ENCODE results near the gene TAAR1.
"Not testable (repeated sequence)": the region's sequence is repeated elsewhere in the genome, so short reads cannot be mapped to it uniquely, and the experiment has no call there.

TAAR1 gene

GRCh38 chr6:132661906-132662305, 2.9 kb upstream of the TAAR1 start:
- DNase-seq (ENCODE audit: low read depth in 2 of 2), result no peak

- no peak for DNase-seq (ENCODE audit: low read depth in 2 of 2)
Measured at GRCh38 chr6:132651062-132651461, 7.9 kb downstream of the TAAR1 start.

- DNase-seq (ENCODE audit: low read depth in 2 of 2), result no peak
Measured at GRCh38 chr6:132650429-132650828, 8.6 kb downstream of the TAAR1 start.

DNA sequence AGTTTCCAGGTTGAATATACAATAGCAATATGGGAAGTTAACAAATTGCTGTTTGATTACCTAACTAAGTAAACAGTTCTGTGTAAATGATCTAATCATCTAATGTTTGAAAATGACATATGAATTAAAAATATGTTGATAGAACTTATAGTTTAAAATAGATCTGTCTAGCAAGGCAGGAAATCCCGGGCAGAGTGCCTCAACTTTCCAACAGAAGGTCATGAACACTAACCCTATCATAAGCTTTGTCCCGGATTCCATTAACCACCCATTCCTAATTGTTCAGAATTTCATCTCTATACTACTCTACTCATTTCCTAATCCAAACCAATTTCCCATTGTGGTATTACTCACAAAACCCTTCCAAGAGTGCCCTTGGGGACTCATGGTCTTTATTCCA, 10.2 kb downstream of the TAAR1 start:
- DNase-seq (ENCODE audit: low read depth in 2 of 2), result no peak

DNA sequence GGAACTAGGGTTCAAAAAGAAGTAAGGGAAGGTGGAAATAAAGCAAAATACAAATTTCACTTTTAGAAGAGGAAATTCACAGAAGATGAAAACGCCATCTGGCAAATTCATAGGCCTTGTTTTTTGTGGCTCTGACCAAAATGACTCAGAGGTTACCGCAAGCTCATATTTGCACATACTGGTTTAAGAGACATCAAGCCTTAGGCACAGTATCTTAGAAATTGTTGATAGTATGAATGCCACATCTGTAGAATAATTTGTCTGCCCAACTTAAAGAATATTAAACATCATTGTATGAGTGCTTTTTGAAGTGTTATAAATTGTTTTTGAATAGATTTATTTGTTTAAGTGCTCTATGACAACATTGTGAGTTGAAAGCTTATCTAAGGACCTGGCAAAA, 10.6 kb downstream of the TAAR1 start:
- no peak for DNase-seq (ENCODE audit: low read depth in 2 of 2)

DNA sequence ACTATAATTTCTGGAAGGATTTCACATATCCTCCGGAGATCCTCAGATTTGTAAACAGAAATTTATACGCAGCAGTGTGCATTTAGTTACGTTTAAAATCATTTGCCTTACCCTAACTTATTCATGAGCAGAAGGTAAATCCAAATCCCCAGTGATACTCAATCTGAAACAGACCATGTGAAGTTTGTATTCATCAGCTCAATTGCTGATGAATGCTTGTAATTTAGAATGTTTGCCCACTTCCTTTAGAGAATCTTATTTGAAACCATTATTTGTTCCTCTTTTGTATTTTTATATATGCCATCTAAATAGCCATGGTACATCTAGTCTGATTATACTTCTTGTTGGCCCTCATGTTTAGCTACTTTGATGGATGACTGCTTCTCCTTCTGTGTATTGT, 15.4 kb downstream of the TAAR1 start:
- DNase-seq (ENCODE audit: low read depth in 2 of 2), result no peak

- not testable (repeated sequence) for DNase-seq (ENCODE audit: low read depth in 2 of 2)
Measured at GRCh38 chr6:132637135-132637534, 21.8 kb downstream of the TAAR1 start.

- DNase-seq (ENCODE audit: low read depth in 2 of 2), result not testable (repeated sequence)
Measured at GRCh38 chr6:132635906-132636305, 23.1 kb downstream of the TAAR1 start.

DNA sequence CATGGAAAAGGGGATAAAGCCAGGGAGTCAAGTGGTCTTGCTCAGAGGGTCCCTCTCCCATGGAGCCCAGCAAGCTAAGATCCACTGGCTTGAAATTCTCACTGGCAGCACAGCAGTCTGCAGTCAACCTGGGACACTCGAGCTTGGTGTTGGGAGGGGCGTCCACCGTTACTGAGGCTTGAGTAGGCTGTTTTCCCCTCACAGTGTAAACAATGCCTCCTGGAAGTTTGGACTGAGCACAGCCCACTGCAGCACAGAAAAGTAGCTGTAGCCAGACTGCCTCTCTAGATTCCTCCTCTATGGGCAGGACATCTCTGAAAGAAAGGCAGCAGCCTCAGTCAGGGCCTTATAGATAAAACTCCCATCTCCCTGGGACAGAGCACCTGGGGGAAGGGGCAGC, 23.7 kb downstream of the TAAR1 start:
- not testable (repeated sequence) for DNase-seq (ENCODE audit: low read depth in 2 of 2)

- no peak for DNase-seq (ENCODE audit: low read depth in 2 of 2)
Measured at GRCh38 chr6:132634796-132635195, 24.2 kb downstream of the TAAR1 start.

- DNase-seq (ENCODE audit: low read depth in 2 of 2), result no peak
Measured at GRCh38 chr6:132633362-132633761, 25.6 kb downstream of the TAAR1 start.

- DNase-seq (ENCODE audit: low read depth in 2 of 2), result no peak
Measured at GRCh38 chr6:132624175-132624574, 34.8 kb downstream of the TAAR1 start, which contains the start of gene TAAR2. TAAR2 (minus strand) TSS chr6:132624275; CDS start chr6:132624275, 0 bp downstream.

DNA sequence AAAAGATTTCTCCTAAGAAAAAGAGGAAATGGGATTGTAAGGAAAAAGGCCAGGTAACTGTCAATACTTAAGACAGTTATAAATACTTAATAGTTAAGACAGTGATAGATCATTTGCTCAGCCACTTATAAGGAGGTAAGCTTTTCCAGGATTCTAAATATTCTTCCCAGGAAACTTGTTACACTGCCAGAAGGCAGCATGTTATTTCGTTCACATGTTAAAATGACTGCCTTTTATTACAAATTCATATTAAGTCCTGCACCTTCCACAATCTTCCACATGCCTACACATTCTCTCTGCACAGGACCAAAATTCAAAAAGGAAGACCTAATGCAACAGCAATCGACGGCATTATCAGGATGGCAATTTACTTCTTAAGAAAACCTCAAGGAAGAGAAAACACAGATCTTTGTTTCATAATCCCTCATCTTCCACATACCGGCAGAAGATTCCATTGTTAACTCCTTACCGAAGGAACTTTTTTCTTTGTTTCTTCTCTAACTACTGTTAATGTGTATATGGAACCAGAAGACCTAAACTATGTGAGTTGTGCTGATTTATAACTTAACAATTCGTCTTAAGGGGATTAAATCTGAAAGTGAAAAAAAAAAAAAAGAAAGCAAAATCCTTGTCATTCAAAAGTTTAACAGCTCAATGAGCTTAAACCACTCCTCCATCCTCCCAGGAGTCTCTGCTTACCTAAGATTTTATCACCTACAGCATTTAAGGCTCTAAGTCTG, 35.7 kb downstream of the TAAR1 start:
- DNase-seq (ENCODE audit: low read depth in 2 of 2), result no peak

GRCh38 chr6:132616677-132617076, 42.3 kb downstream of the TAAR1 start:
- DNase-seq (ENCODE audit: low read depth in 2 of 2), result no peak

- no peak for DNase-seq (ENCODE audit: low read depth in 2 of 2)
Measured at GRCh38 chr6:132614554-132614953, 44.4 kb downstream of the TAAR1 start.

DNA sequence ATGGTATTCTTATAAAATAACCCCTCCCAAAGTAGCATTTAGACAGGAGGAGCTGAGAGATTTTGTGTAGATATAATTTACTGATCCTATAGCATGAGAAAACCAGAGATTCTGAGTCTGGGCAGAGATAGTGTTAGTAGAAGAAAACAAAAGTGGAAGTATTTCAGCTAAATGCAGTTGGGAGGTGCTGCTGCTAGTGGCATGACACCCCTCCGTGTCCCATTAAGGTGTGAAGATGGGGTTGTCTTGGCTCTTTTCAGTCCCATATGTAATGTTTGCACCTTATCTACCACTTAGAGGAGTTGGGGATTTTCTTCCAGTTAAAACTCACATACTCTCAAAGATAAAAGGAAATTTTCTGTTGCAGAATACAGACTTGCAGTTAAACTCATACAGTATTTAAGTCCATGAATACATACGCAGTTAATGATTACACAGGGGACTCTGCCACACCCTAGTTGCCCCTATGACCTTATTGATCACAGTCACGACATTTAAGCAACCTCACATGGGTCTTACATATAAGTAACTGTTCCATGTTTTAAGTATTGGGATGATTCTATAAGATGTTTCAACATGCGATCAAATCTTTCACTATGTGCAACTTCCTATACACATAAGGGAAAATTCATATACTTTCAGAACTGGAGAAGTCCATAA, 46.4 kb downstream of the TAAR1 start:
- no peak for DNase-seq (ENCODE audit: low read depth in 2 of 2)

DNA sequence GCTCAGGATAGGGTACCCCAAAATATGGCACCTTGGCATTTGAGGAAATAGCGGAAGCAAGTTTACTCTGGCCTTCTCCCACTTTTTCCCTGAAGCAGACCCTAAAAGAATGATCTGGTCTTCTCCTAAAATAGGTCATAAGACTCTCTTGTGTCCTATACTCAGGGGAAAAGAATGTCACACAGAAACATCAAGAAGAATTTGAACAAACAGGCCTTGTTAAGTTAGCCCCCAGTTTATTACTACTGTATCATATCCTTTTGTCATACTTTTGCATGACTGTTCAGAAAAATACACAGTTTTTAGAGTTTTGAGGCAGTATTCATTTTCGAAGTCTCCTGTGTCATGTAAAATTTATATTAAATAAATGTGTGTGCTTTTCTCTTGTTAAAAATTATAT, 47.4 kb downstream of the TAAR1 start:
- DNase-seq (ENCODE audit: low read depth in 2 of 2), result no peak

- DNase-seq (ENCODE audit: low read depth in 2 of 2), result no peak
Measured at GRCh38 chr6:132607544-132608233, 51.3 kb downstream of the TAAR1 start.

- DNase-seq (ENCODE audit: low read depth in 2 of 2), result no peak
Measured at GRCh38 chr6:132604635-132605152, 54.3 kb downstream of the TAAR1 start.

DNA sequence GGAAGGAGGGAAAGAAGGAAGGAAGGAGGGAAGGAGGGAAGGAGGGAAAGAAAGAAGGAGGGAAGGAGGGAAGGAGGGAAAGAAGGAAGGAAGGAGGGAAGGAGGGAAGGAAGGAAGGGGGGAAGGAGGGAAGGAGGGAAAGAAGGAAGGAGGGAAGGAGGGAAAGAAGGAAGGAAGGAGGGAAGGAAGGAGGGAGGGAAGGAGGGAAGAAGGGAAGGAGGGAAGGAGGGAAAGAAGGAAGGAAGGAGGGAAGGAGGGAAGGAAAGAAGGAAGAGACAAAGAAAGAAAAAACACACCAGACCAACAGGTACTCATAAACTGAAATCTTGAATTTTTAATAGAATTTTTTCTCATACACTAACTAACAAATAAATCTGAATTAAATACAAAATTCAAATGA, 58.1 kb downstream of the TAAR1 start:
- not testable (repeated sequence) for DNase-seq (ENCODE audit: low read depth in 2 of 2)

DNA sequence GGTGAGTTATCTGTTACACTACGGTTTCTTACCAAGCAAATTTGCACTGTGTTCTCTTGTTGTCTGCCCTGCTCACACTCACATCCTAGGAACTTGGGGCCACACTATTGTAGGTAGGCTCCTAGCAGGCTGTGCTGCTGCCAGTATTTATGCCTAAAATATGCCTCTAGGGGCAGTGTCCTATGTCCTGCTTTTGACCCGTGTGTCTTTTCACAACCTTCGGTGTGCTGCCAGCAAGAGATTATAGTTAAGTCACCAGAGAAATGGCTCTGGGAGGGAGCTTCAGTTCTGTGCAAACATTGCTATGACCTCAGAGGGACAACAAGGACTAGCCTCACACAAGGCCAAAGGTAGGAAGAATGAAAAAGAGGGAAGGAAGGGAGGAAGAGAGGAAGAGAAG, 60.5 kb downstream of the TAAR1 start:
- no peak for DNase-seq (ENCODE audit: low read depth in 2 of 2)

DNA sequence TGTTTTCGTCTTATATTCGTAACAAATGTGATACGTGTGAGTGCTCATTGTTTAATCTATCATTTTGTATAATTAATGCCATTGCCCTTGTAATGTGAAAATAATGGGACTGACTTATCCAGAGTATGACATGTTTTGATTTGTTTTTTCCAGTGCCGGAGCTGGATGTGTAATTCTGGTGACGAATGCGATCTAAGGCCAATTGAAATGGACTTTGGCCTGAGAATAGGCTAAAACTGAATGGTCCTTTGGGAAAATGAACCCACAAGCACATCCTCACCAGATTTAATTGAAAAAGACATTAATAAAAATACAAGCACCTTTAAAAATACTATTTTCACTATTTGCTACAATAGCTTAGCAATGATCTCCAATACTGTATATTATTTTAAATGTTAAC, 62.8 kb downstream of the TAAR1 start:
- no peak for DNase-seq (ENCODE audit: low read depth in 2 of 2)

Measured in stimulated activated CD8-positive, alpha-beta memory T cell treated with anti-CD3 and anti-CD28 coated beads, Interleukin-7, amount 100 ng/mL, for 4 hours (primary cell).